GM12892 (cell line): ENCODE measurements around the gene GPT2.
A peak's percentile ranks its signal among the peaks of the same experiment; 100 is the strongest.

Experiments used
- DNase-seq: peaks from one replicate; pipeline ENCODE4 v3.0.0; 2011; ENCODE audit not compliant: insufficient read length
- FAIRE-seq: peaks from 2 replicates; lab custom pipeline; 2011; peaks lifted over from hg19 to GRCh38; lab: Jason Lieb, UNC
- POLR2A ChIP-seq: IDR thresholded peaks from 2 replicates; pipeline ENCODE4 v1.6.1; 2011; ENCODE audit warnings: low read depth, low read length, control low read depth
- POLR2AphosphoS5 ChIP-seq: IDR thresholded peaks from 2 replicates; pipeline ENCODE4 v1.6.1; 2011; ENCODE audit warnings: low read depth, low read length, control low read depth
- TAF1 ChIP-seq: IDR thresholded peaks from 2 replicates; pipeline ENCODE4 v1.6.1; 2011; ENCODE audit warnings: low read depth, mild to moderate bottlenecking, control low read depth, low read length, borderline replicate concordance

GPT2 gene

DNA sequence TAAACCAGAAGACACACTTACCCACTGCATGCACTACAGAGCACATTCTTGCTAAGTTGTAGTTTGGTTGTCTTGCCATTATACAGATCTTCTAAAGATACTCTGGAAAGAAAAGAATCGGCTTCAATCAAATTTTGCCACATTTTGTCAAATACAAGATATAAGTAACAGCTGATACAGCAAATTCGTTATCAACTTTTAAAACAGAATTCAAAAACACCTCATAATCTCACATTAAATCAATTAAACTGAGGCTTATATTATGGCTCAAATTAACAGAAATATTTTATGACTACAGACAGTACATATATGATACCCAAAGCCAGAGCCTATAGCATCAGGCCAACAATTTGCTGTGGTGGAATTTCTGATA lies 83.9 kb downstream of the GPT2 start:
- TF ChIP-seq POLR2AphosphoS5 (no peak), TAF1 (no peak), POLR2A (no peak)
- no peak for FAIRE-seq
- DNase-seq = no peak

DNA sequence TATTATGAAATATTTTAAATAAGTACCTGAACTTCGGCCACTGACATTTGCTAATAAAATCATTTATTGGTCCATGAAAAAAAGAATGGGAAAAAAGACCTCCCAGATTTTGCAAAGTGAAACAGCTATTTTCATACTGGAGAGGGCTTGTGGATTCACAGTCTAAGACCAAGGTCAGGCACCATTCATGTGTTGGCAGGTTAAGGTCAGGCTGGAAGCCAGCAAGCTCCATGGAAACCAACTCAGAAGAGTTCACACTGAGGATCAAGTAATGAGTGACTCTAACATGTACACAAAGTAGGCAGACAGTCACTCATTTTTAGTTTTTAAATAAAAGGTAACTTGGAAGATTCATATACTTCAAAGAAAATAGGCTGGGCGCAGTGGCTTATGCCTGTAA lies 85.9 kb downstream of the GPT2 start:
- DNase-seq (no peak), FAIRE-seq (no peak)
- TF ChIP-seq TAF1 (no peak), POLR2AphosphoS5 (no peak), POLR2A (no peak)

DNA sequence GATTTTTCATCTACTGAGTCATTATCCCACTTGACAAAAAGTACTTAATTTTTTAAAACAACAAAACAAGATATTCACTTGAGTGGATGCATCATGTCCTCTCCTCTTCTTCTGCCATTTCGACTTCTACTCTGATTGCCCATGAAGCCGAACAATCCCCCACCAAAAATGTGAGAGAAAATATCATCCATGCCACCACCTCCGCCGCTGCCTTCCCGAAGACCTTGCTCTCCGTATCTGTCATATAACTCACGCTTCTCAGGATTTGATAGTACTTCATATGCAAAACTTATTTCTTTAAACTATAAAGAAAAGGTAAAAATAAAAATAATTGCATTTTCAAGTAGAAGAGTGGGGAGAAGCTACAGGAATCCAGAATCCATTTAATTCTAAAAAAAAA lies 87.1 kb downstream of the GPT2 start:
- FAIRE-seq = no peak
- no peak for TF ChIP-seq POLR2A
- TF ChIP-seq TAF1 = no peak
- TF ChIP-seq POLR2AphosphoS5 = no peak
- DNase-seq = no peak

DNA sequence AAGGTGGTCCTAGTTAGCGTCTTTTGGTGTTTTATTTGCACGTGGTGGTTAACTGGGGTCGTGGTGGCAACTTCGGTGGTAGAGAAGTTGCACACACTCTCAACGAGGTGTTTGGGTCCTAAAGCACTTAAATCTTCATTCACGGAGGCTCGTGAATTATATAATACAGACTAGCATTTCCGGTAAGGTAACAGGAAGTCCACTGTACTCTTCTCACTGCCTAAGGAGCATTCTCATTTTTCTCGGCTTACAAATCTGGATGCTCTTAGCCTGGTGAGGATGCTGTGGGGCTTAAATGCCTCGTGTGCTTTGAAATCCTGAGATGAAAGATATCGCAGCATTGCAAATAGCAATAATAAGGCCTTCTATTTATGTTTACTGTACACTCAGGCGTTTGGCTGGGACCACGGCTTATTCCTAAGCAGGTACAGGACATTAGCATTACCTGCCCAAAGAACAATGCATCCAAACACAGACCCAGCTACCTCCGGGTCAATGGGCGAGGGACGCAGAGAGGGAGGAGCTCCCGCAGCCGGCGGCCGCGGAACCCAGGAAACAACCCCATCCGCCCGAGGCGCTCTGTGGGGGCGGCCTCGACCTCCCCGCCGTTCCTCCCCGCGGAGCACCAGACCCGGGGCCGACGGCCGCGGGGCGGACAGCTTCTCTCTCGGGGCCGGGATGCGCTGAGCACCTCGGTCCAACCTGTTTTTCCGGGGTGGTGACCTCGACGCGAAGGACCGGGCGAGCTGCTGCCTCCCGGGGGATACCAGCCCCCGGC lies 88.5 kb downstream of the GPT2 start:
- peak; percentile 53 for DNase-seq
- FAIRE-seq = peak; percentile 74
- TF ChIP-seq TAF1 (0 out of 2 replicates have a peak, but pooled peaks have one; percentile 18), POLR2AphosphoS5 (peak; percentile 9; the same call in 1 of the 2 replicates), POLR2A (no peak)

DNA sequence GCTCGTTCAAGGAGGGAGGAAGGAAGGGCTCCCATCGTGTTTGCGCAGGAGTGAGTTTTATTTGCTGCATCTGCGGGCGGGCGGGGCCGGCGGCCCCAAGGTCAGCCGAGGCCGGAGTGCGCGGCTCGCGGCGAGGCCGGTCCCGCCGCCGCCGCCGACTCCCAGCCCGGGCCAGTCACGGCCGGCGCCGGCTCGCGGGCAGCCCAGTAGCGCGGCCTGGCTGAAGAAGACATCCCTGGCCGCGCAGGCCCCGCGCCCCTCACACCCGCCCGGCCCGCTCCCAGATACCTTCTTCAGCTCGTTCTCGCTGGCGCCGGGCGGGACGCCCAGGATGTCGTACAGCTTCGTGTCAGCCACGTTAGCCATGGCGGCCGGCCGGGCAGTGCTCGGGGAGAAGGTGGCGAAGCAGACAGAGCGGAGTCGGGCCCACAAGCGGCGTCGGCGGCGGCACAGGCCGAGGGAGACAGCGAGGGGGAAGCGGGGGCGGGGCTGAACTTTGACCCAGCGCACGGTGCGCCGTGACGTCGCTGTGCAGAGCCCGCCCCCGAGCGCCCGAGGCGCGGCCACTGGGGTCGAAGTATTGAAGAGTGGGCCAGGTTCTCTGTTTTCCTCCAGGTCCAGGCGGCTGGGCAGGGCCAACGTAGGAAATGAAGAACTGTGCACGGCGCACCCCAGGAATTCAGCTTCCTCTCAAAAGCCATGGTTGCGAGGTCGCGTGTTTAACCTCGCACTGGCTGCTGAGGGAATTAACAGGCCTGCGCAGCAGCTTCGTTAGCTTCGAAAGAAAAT lies 89.2 kb downstream of the GPT2 start, which contains the start of gene DNAJA2:
DNAJA2 (minus strand) TSS at position 468 of the 789 bp plus-strand sequence; CDS start at position 366, 102 bp downstream.
- DNase-seq (peak; percentile 79), FAIRE-seq (peak; percentile 91)
- peak; percentile 80; the same call in 1 of the 2 replicates for TF ChIP-seq POLR2AphosphoS5
- peak; percentile 84 for TF ChIP-seq POLR2A
- peak; percentile 74 for TF ChIP-seq TAF1

DNA sequence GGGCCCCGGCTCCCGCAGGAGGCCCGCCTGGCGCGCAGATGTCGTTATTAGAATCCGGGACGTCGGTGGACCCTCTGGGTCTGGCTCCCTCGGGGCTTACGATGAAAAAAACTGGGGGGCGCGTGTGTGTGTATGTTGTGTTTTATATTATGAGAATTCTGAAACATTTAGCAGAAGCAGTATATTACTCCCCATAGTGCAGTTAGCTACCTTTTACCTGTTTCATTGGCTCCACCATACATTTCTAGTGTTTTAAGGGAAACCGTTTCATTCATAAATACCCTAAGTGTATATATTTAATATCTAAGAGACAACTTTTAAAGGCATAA lies 89.8 kb downstream of the GPT2 start:
- DNase-seq (no peak), FAIRE-seq (no peak)
- TF ChIP-seq POLR2A (no peak), TAF1 (no peak), POLR2AphosphoS5 (no peak)

DNA sequence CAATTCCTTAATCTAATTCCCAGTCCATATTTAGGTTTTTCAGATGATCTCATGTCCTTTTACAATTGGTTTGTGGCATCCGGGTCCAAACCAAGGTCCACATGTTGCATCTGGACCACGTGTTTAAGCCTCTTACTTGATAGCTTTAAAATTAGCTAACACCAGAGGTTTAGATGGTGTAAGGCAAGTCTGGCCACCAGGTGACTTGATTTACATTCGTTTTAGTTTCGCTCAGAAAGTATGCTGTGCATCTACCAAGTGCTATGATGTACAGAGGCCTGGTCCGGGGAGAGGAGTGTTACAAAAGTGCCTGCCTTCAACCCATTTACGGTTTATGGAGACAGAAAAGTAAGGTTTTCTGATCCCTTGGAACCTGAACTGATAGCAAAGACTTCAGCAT lies 90.2 kb downstream of the GPT2 start:
- DNase-seq (no peak), FAIRE-seq (peak; percentile 81)
- TF ChIP-seq POLR2AphosphoS5 (peak; percentile 47; the same call in 1 of the 2 replicates), POLR2A (0 out of 2 replicates have a peak, but pooled peaks have one; percentile 45), TAF1 (no peak)

DNA sequence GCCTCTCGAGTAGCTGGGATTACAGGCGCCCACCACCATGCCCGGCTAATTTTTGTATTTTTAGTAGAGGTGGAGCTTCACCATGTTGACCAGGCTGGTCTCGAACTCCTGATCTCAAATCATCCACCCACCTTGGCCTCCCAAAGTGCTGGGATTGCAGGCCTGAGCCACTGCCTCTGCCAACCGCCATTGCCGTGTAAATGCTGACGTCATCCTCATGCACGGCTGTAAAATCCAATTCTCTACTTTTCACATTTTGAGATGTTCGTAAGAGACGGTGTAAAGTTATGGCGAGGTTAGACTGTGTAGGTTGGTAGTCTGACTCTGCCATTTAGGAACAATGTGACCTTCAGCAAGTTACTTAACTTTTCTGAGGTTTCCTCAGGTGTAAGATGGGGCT lies 91.0 kb downstream of the GPT2 start:
- FAIRE-seq = no peak
- no peak for DNase-seq
- TF ChIP-seq POLR2AphosphoS5 (no peak), POLR2A (no peak), TAF1 (no peak)

DNA sequence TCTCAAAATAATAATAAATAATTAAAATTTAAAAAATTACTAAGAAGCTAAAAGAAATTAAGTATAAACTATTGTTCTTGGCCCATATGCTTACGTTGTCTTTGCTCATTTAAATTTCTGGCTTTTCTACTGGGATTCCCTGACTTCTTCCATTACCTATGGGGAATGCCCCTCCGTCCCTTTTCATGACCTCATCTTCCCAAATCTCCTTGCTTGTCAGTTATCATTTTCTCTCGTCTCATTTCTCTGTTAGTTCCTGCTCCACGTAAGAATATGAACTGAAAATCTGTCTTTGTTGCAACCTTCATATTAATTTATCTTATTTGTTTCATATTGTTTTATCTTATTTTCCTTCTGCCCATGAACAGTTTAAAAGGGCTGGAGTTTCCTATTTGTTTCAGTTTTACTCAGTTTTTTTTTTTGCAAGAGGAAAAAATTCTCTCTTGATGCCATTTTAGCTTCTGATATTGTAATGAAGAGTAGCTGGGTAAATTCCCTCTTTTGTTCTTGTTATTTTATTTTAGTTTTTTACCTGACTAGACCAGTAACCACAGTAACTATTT lies 91.8 kb downstream of the GPT2 start:
- DNase-seq (no peak), FAIRE-seq (no peak)
- TF ChIP-seq POLR2A = no peak

DNA sequence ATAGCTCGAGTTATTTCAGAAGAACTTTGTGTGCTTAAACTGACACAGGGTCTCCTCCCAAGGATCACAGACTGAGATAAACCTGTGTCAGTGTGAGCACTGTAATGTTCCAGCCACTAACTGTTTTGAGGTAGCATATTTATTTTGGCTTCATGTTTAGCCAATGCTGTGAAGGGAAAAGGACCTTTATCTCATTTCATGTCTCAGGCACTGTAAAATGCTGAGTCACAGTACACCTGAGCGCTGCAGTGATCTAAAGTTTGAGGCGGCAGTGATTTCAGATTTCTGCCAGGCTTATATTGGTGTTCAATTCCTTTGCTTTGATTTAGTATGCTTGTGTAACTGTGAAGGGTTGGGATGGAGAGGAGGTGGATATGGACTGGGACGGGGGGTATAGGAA lies 92.4 kb downstream of the GPT2 start:
- TF ChIP-seq POLR2AphosphoS5 (no peak), TAF1 (no peak), POLR2A (no peak)
- FAIRE-seq (no peak), DNase-seq (no peak)
